ENCODE results near the gene TXNDC8. TPM values are rescaled to one million over a fixed set of nuclear protein-coding genes. Genes with fewer than 3 reads are reported as not detected.

TXNDC8 gene
- total RNA-seq, 1 experiment from 2014 or later: not detected

DNA sequence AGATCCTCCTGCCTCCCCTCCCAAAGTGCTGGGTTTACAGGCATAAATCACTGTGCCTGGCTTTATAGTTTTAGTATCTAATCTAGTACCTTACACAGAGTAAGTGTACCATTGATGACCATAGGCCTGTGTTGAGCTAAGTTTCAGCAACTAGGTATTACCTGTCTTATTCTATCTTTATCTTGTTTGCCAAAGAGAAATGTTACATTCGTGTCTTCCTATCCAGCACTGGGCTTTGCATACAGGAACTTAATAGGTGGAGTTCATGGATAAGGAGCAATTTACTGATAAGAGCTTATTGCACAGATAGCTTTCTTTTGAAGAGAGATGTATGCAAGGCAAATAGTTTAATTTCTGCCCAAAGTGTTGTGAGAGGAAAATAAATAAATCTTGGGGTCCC, 30.5 kb downstream of the TXNDC8 start:
- no peak overlapping the region for H3K4me3 Mint-ChIP-seq (ENCODE audit: unreplicated experiment)
- H3K9me3 Mint-ChIP-seq (ENCODE audit: unreplicated experiment): no peaks in the 10 kb centered on the region
- POLR2A ChIA-PET: interaction anchor here (0.7 kb wide), 1 partner anchor 801 kb away, joined by 3 read pairs; no protein-coding TSS in a partner anchor
- no peaks in the 10 kb centered on the region for H3K36me3 Mint-ChIP-seq (ENCODE audit: insufficient read depth, unreplicated experiment)
- H3K27ac Mint-ChIP-seq (ENCODE audit: low read depth, unreplicated experiment): no peak overlapping the region
- no peaks in the 10 kb centered on the region for H3K27me3 Mint-ChIP-seq (ENCODE audit: insufficient read depth, unreplicated experiment)
- TF ChIP-seq, protein P1, sequence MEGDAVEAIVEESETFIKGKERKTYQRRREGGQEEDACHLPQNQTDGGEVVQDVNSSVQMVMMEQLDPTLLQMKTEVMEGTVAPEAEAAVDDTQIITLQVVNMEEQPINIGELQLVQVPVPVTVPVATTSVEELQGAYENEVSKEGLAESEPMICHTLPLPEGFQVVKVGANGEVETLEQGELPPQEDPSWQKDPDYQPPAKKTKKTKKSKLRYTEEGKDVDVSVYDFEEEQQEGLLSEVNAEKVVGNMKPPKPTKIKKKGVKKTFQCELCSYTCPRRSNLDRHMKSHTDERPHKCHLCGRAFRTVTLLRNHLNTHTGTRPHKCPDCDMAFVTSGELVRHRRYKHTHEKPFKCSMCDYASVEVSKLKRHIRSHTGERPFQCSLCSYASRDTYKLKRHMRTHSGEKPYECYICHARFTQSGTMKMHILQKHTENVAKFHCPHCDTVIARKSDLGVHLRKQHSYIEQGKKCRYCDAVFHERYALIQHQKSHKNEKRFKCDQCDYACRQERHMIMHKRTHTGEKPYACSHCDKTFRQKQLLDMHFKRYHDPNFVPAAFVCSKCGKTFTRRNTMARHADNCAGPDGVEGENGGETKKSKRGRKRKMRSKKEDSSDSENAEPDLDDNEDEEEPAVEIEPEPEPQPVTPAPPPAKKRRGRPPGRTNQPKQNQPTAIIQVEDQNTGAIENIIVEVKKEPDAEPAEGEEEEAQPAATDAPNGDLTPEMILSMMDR (IDR thresholded peaks at IDR 0.05; ENCODE audit: unreplicated experiment): no peak
- no peak for DNase-seq (ENCODE audit: unreplicated experiment)
- no TSS peak for BruUV-seq (replicated peaks)
- intact Hi-C loops (cut with micrococcal nuclease): no loop called here
- peaks cover 11% of the 10 kb centered on the region for H3K4me1 Mint-ChIP-seq (ENCODE audit: insufficient read depth, unreplicated experiment)
- CTCF ChIA-PET: no interaction called here

DNA sequence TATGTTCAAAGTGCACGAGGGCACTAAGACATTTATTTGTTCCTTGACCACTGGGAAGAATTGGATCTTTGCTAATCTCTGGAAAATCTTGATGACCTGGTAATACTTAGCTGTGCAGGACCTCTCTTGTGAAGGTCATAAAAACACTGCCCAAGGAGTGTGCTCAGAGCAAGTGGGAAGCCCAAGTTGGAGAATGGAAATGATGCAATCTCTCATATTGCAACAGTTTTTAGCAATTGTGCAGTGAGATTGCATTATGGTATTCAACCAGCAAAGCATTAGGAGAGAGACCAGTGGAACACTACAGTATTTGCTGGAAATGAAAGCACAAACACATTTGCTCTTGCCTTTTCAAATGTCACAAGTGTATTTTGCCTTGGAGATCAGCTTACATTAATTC, 34.5 kb downstream of the TXNDC8 start:
- intact Hi-C loops (cut with micrococcal nuclease): no loop called here
- ChIA-PET POLR2A (interaction anchor here (0.6 to 1.9 kb wide), 2 partner anchors 10 to 254 kb away, joined by 3 to 7 read pairs; no protein-coding TSS in a partner anchor), CTCF (interaction anchor here (0.7 kb wide), 1 partner anchor 52 kb away, joined by 3 read pairs; no protein-coding TSS in a partner anchor)
- Mint-ChIP-seq H3K27me3 (ENCODE audit: insufficient read depth, unreplicated experiment) (no peaks in the 10 kb centered on the region), H3K9me3 (ENCODE audit: unreplicated experiment) (no peaks in the 10 kb centered on the region), H3K4me3 (ENCODE audit: unreplicated experiment) (no peak overlapping the region), H3K4me1 (ENCODE audit: insufficient read depth, unreplicated experiment) (peaks cover 11% of the 10 kb centered on the region), H3K27ac (ENCODE audit: low read depth, unreplicated experiment) (peak overlapping the region; percentile 4), H3K36me3 (ENCODE audit: insufficient read depth, unreplicated experiment) (no peaks in the 10 kb centered on the region)
- TF ChIP-seq, protein P1 (IDR thresholded peaks at IDR 0.05; ENCODE audit: unreplicated experiment): no peak
- BruUV-seq (replicated peaks): no TSS peak
- peak; percentile 75 for DNase-seq (ENCODE audit: unreplicated experiment)

DNA sequence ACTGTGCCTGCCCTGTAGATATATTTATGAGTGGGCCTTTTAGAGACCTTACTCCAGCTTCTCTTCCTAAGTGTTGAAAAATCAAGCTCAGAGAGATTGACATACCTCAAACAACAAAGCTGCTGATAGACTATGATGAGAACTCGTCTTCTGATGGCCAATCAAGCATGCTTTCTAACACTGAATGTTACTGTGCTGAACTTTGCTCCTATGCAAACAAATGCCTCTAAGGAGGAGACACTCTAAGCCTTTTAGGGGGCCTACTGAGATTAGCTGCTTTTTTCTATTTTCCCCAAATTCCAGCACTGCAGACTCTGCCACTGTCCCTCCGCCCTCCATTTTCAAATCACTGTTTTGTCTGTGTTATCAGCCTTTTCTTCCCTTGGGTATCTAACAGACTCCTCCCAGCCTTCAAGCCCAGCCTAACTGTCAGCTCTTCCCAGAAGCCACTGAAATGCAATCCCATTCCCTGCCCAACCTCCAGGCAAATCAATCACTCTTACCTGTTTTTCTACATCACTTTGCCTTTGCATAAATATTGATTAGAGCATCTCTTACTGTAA, 39.5 kb downstream of the TXNDC8 start:
- Mint-ChIP-seq H3K36me3 (ENCODE audit: insufficient read depth, unreplicated experiment) (no peaks in the 10 kb centered on the region), H3K27me3 (ENCODE audit: insufficient read depth, unreplicated experiment) (no peaks in the 10 kb centered on the region), H3K4me1 (ENCODE audit: insufficient read depth, unreplicated experiment) (peaks cover 13% of the 10 kb centered on the region), H3K27ac (ENCODE audit: low read depth, unreplicated experiment) (no peak overlapping the region), H3K4me3 (ENCODE audit: unreplicated experiment) (no peak overlapping the region), H3K9me3 (ENCODE audit: unreplicated experiment) (no peaks in the 10 kb centered on the region)
- BruUV-seq (replicated peaks): no TSS peak
- intact Hi-C loops (cut with micrococcal nuclease): no loop called here
- TF ChIP-seq, protein P1 (IDR thresholded peaks at IDR 0.05; ENCODE audit: unreplicated experiment): no peak
- ChIA-PET CTCF (interaction anchor here (0.7 to 1.1 kb wide), 4 partner anchors 10 to 65 kb away, joined by 3 to 4 read pairs (median 3); no protein-coding TSS in a partner anchor), POLR2A (interaction anchor here (0.6 to 1.3 kb wide), 4 partner anchors 8 to 221 kb away, joined by 3 read pairs; partner anchors contain the start of gene TXN)
- DNase-seq (ENCODE audit: unreplicated experiment): no peak

DNA sequence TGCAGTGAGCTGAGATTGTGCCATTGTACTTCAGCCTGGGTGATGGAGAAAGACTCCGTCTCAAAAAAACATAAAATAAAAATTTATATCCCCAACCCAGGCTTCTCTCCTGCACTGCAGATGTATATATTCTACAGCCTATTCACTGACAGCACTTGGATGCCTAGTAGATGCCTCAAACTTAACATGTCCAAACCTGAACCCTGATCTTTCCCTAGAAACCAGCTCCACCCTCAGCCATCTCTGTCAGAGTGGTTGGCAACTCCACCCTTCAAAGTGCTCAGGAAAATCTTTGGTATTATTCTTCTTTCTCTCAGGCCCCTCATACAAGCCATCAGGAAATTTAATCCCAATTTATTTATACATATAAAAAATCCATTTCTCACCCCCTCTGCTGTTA, 44.4 kb downstream of the TXNDC8 start:
- H3K9me3 Mint-ChIP-seq (ENCODE audit: unreplicated experiment): no peaks in the 10 kb centered on the region
- peaks cover 12% of the 10 kb centered on the region for H3K4me1 Mint-ChIP-seq (ENCODE audit: insufficient read depth, unreplicated experiment)
- ChIA-PET CTCF (interaction anchor here (0.7 to 1.7 kb wide), 2 partner anchors 76 to 584 kb away, joined by 4 to 6 read pairs; no protein-coding TSS in a partner anchor), POLR2A (interaction anchor here (1.8 to 2.2 kb wide), 3 partner anchors 9 to 36 kb away, joined by 7 to 21 read pairs (median 13); partner anchors contain the start of gene TXN)
- TF ChIP-seq, protein P1 (IDR thresholded peaks at IDR 0.05; ENCODE audit: unreplicated experiment): no peak
- no peaks in the 10 kb centered on the region for H3K27me3 Mint-ChIP-seq (ENCODE audit: insufficient read depth, unreplicated experiment)
- no TSS peak for BruUV-seq (replicated peaks)
- peak; percentile 52 for DNase-seq (ENCODE audit: unreplicated experiment)
- H3K4me3 Mint-ChIP-seq (ENCODE audit: unreplicated experiment): no peak overlapping the region
- H3K36me3 Mint-ChIP-seq (ENCODE audit: insufficient read depth, unreplicated experiment): no peaks in the 10 kb centered on the region
- no peak overlapping the region for H3K27ac Mint-ChIP-seq (ENCODE audit: low read depth, unreplicated experiment)
- intact Hi-C loops (cut with micrococcal nuclease): no loop called here

Data from MCF 10A (cell line).